ENCODE results near the gene NKAPD1. TPM values are rescaled to one million over a fixed set of nuclear protein-coding genes. Genes with fewer than 3 reads are reported as not detected.

NKAPD1 gene
- total and polyA plus RNA-seq, 11 donors, result 4.2 to 12.5 (median 7.6) TPM

DNA sequence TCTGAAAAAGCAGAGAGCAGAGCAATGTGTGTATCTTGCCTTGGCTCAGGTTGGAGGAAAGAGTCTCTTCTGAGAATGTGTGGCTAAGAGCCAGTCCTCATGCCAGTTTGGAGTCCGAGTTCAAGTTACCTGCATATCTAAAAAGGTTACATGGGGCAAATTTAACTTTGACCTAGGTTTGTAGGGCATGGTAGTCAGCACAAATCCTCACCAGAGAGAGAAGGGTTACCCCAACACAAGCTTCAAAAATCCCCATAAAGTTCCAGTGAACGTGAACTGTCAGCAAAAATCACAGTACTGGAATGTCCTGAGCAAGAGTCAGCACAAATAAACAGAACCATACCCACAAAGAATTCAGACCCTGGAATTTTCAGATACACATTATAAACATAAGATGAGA is 26.4 kb downstream of the NKAPD1 start:
- TF ChIP-seq, protein P1, sequence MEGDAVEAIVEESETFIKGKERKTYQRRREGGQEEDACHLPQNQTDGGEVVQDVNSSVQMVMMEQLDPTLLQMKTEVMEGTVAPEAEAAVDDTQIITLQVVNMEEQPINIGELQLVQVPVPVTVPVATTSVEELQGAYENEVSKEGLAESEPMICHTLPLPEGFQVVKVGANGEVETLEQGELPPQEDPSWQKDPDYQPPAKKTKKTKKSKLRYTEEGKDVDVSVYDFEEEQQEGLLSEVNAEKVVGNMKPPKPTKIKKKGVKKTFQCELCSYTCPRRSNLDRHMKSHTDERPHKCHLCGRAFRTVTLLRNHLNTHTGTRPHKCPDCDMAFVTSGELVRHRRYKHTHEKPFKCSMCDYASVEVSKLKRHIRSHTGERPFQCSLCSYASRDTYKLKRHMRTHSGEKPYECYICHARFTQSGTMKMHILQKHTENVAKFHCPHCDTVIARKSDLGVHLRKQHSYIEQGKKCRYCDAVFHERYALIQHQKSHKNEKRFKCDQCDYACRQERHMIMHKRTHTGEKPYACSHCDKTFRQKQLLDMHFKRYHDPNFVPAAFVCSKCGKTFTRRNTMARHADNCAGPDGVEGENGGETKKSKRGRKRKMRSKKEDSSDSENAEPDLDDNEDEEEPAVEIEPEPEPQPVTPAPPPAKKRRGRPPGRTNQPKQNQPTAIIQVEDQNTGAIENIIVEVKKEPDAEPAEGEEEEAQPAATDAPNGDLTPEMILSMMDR (IDR thresholded peaks at IDR 0.05), result no peak
- TF ChIP-seq POLR2A (IDR thresholded peaks at IDR 0.05), result no peak
- Histone ChIP-seq H3K4me3 (no peak overlapping the region), H3K36me3 (peaks cover 0 to 35% (median 22%) of the 10 kb centered on the region in 9 donors), H3K27ac (no peak overlapping the region), H3K27me3 (no peaks in the 10 kb centered on the region), H3K9me3 (no peaks in the 10 kb centered on the region), H3K4me1 (peaks cover 0 to 8% (median 0%) of the 10 kb centered on the region in 12 donors)
- DNase-seq (no peak), ATAC-seq (peak in 1 of 4 donors; percentile 20)
- 40 to 52% (median 44%) methylated on average over 2 of the region's 2 CpGs for WGBS, 4 donors
- intact Hi-C loops (cut with DNase I), result no loop called here

DNA sequence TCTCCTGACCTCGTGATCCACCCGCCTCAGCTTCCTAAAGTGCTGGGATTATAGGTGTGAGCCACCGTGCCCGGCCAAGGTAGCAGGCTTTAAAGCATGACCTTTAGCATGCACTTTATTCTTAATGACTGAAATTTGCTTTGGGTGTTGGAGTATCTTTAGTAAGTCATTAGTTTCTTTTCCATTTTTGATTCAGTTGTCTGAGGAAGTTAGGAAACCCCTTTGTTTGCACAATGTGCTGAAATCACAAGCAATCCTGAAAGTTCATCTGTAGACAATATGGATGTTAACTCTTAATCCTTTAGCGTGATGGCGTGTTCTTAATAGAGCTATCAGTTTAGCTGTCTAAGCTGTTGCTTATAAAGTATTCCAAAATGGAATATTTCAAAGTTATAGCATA is 29.3 kb downstream of the NKAPD1 start:
- no peaks in the 10 kb centered on the region for H3K9me3 ChIP-seq
- intact Hi-C loops (cut with DNase I), result no loop called here
- ATAC-seq (no peak), DNase-seq (no peak)
- 91 to 94% (median 94%) methylated on average over 6 of the region's 6 CpGs for WGBS, 4 donors
- H3K4me1 ChIP-seq, result peaks cover 0 to 8% (median 0%) of the 10 kb centered on the region in 12 donors
- TF ChIP-seq, protein P1 (IDR thresholded peaks at IDR 0.05), result no peak
- no peak for TF ChIP-seq POLR2A (IDR thresholded peaks at IDR 0.05)
- H3K4me3 ChIP-seq, result peak overlapping the region in 1 of 12 donors; percentile 15
- H3K27ac ChIP-seq, result peak overlapping the region in 1 of 12 donors; percentile 67
- H3K27me3 ChIP-seq, result no peaks in the 10 kb centered on the region
- peaks cover 0 to 9% (median 0%) of the 10 kb centered on the region in 9 donors for H3K36me3 ChIP-seq

DNA sequence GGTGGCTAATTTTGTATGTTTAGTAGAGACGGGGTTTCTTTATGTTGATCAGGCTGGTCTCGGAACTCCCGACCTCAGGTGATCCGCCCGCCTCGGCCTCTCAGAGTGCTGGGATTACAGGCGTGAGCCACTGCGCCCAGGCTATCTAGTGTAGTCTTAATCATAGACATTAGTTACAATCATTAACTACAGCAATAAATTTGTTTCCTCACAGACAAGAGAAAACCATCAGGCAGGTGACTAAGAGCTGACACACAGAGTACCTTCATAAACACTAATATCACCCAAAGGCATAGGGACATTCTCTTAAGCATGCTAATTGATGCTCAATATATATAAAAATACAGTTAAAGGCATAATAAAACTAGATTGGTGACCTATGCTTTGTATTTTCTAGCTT is 32.0 kb downstream of the NKAPD1 start:
- 94 to 98% (median 96%) methylated on average over 8 of the region's 8 CpGs for WGBS, 4 donors

More for the DNA sequence above, 32.0 kb downstream of the NKAPD1 start:
- intact Hi-C loops (cut with DNase I), result no loop called here
- TF ChIP-seq, protein P1 (IDR thresholded peaks at IDR 0.05), result no peak
- no peak for TF ChIP-seq POLR2A (IDR thresholded peaks at IDR 0.05)
- ATAC-seq (no peak), DNase-seq (no peak)
- Histone ChIP-seq H3K27me3 (no peaks in the 10 kb centered on the region), H3K9me3 (peaks cover 0 to 10% (median 0%) of the 10 kb centered on the region in 12 donors), H3K4me3 (no peak overlapping the region), H3K4me1 (peaks cover 0 to 8% (median 0%) of the 10 kb centered on the region in 12 donors), H3K36me3 (peaks cover 0 to 9% (median 0%) of the 10 kb centered on the region in 9 donors), H3K27ac (no peak overlapping the region)

All from heart left ventricle (tissue), 16 donors.